ENCODE results near the gene SLC6A11. TPM values are rescaled to one million over a fixed set of nuclear protein-coding genes. Genes with fewer than 3 reads are reported as not detected.

SLC6A11 gene
- total and polyA plus RNA-seq, 2 donors (not counting 3 experiments of a cell fraction or from before 2014, with no cell fraction given) = not detected

- POLR2A ChIA-PET = no interaction called here
- no peak overlapping the region for H2AFZ ChIP-seq (ENCODE audit: low read depth, low read length)
- H3K36me3 ChIP-seq (ENCODE audit: control insufficient read depth in 2 of 2, extremely low read depth in 1 of 2, insufficient read depth in 2 of 2, low read length in 2 of 2) = no peaks in the 10 kb centered on the region
Observed at GRCh38 chr3:10873415-10873814, 57.4 kb downstream of the SLC6A11 start.

GRCh38 chr3:10875914-10876313 lies 59.9 kb downstream of the SLC6A11 start:
- POLR2A ChIA-PET = no interaction called here
- Histone ChIP-seq H3K27ac (ENCODE audit: insufficient read depth, low read depth, low read length) (no peak overlapping the region), H3K27me3 (ENCODE audit: control insufficient read depth in 2 of 2, insufficient read depth in 2 of 2, low read length in 2 of 2) (no peaks in the 10 kb centered on the region), H4K20me1 (replicated peaks; ENCODE audit: control insufficient read depth, extremely low read depth, insufficient read depth, low read length) (no peaks in the 10 kb centered on the region), H3K79me2 (ENCODE audit: control insufficient read depth, insufficient read depth, low read length) (no peaks in the 10 kb centered on the region), H3K4me1 (ENCODE audit: control insufficient read depth, extremely low read depth, insufficient read depth, low read length) (no peaks in the 10 kb centered on the region), H3K9ac (replicated peaks; ENCODE audit: extremely low read depth, insufficient read depth, low read length) (no peak overlapping the region), H3K4me2 (ENCODE audit: insufficient read depth, low read length) (no peak overlapping the region), H3K9me1 (replicated peaks; ENCODE audit: control insufficient read depth, extremely low read depth, insufficient read depth, low read length) (no peaks in the 10 kb centered on the region), H3K36me3 (ENCODE audit: control insufficient read depth in 2 of 2, extremely low read depth in 1 of 2, insufficient read depth in 2 of 2, low read length in 2 of 2) (no peaks in the 10 kb centered on the region), H2AFZ (ENCODE audit: low read depth, low read length) (no peak overlapping the region), H3K4me3 (replicated peaks in 1 of 3; ENCODE audit: insufficient read depth in 1 of 3, low read depth in 1 of 3, low read length in 3 of 3) (no peak overlapping the region), H3K9me3 (replicated peaks; ENCODE audit: control insufficient read depth, insufficient read depth, low read length) (no peaks in the 10 kb centered on the region)
- no peak for FAIRE-seq
- BruUV-seq (replicated peaks) = no TSS peak
- CTCF ChIA-PET = no interaction called here
- DNase-seq (ENCODE audit: low read depth, low spot score) = no peak
- dilution Hi-C loops (cut with MboI; ENCODE audit: extremely low pct_ligation_motif_present, low sequenced_read_pairs) (no loop called here), intact Hi-C loops (cut with micrococcal nuclease) (no loop called here)
- no peak for TF ChIP-seq EZH2 (IDR thresholded peaks at IDR 0.05; ENCODE audit: borderline replicate concordance, low read depth, low read length, severe bottlenecking)
- TF ChIP-seq JUN (IDR thresholded peaks at IDR 0.05; ENCODE audit: borderline replicate concordance, insufficient read depth, insufficient read length, low read depth) = no peak
- TF ChIP-seq MYC (IDR thresholded peaks at IDR 0.05; ENCODE audit: low read depth, low read length) = no peak
- no peak for TF ChIP-seq POLR2A (IDR thresholded peaks at IDR 0.05; ENCODE audit: low read depth, low read length)
- TF ChIP-seq MAX (IDR thresholded peaks at IDR 0.05; ENCODE audit: insufficient read depth, insufficient read length) = no peak
- TF ChIP-seq POLR2AphosphoS5 (IDR thresholded peaks at IDR 0.05; ENCODE audit: insufficient read depth, low read depth, low read length) = no peak
- TF ChIP-seq GATA2 (IDR thresholded peaks at IDR 0.05; ENCODE audit: insufficient read depth, insufficient read length, low read depth, low read length) = no peak
- no peak for TF ChIP-seq FOS (IDR thresholded peaks at IDR 0.05; ENCODE audit: borderline replicate concordance, insufficient read depth, low read length)

More at GRCh38 chr3:10873415-10873814, 57.4 kb downstream of the SLC6A11 start:
- TF ChIP-seq MAX (IDR thresholded peaks at IDR 0.05; ENCODE audit: insufficient read depth, insufficient read length) (no peak), FOS (IDR thresholded peaks at IDR 0.05; ENCODE audit: borderline replicate concordance, insufficient read depth, low read length) (no peak), EZH2 (IDR thresholded peaks at IDR 0.05; ENCODE audit: borderline replicate concordance, low read depth, low read length, severe bottlenecking) (no peak), JUN (IDR thresholded peaks at IDR 0.05; ENCODE audit: borderline replicate concordance, insufficient read depth, insufficient read length, low read depth) (no peak), MYC (IDR thresholded peaks at IDR 0.05; ENCODE audit: low read depth, low read length) (no peak), GATA2 (IDR thresholded peaks at IDR 0.05; ENCODE audit: insufficient read depth, insufficient read length, low read depth, low read length) (no peak)
- Histone ChIP-seq H3K27me3 (ENCODE audit: control insufficient read depth in 2 of 2, insufficient read depth in 2 of 2, low read length in 2 of 2) (no peaks in the 10 kb centered on the region), H3K4me1 (ENCODE audit: control insufficient read depth, extremely low read depth, insufficient read depth, low read length) (no peaks in the 10 kb centered on the region), H4K20me1 (replicated peaks; ENCODE audit: control insufficient read depth, extremely low read depth, insufficient read depth, low read length) (no peaks in the 10 kb centered on the region), H3K9ac (replicated peaks; ENCODE audit: extremely low read depth, insufficient read depth, low read length) (no peak overlapping the region), H3K4me3 (replicated peaks in 1 of 3; ENCODE audit: insufficient read depth in 1 of 3, low read depth in 1 of 3, low read length in 3 of 3) (no peak overlapping the region), H3K79me2 (ENCODE audit: control insufficient read depth, insufficient read depth, low read length) (no peaks in the 10 kb centered on the region), H3K9me3 (replicated peaks; ENCODE audit: control insufficient read depth, insufficient read depth, low read length) (no peaks in the 10 kb centered on the region), H3K27ac (ENCODE audit: insufficient read depth, low read depth, low read length) (no peak overlapping the region), H3K4me2 (ENCODE audit: insufficient read depth, low read length) (no peak overlapping the region), H3K9me1 (replicated peaks; ENCODE audit: control insufficient read depth, extremely low read depth, insufficient read depth, low read length) (no peaks in the 10 kb centered on the region)
- FAIRE-seq (no peak), DNase-seq (ENCODE audit: low read depth, low spot score) (no peak)
- CTCF ChIA-PET = no interaction called here
- no TSS peak for BruUV-seq (replicated peaks)
- intact Hi-C loops (cut with micrococcal nuclease) = no loop called here
- dilution Hi-C loops (cut with MboI; ENCODE audit: extremely low pct_ligation_motif_present, low sequenced_read_pairs) = no loop called here
